H1 (cell line): Measurements from ENCODE around the gene MRS2. TPM values are rescaled to one million over a fixed set of nuclear protein-coding genes. Genes with fewer than 3 reads are reported as not detected.

Experiments used
- CTCF ChIA-PET: fragments of 300-600 bp; sonication (Branson Sonifier 250); formaldehyde crosslinking; loops from one replicate; lab custom pipeline; 2021; ENCODE audit not compliant: partially characterized antibody; lab: Charles Lee
- POLR2A ChIA-PET: fragments of 300-600 bp; sonication (Branson Sonifier 250); formaldehyde crosslinking; loops from one replicate; lab custom pipeline; 2021; ENCODE audit warnings: inconsistent platforms; ENCODE audit not compliant: partially characterized antibody; lab: Charles Lee
- DNase-seq, 2 experiments: peaks; one replicate each; pipeline versions ENCODE4 v3.0.0 to v3.0.0-alpha.2; 2010 to 2022; ENCODE audit warnings: low spot score in 2 of 2, low read depth in 1 of 2, mixed read lengths in 1 of 2
- FAIRE-seq: peaks from 2 replicates; lab custom pipeline; 2011; peaks lifted over from hg19 to GRCh38; lab: Jason Lieb, UNC
- H2AFZ ChIP-seq: 2 replicates; pipeline ENCODE4 v1.8.1; 2012; ENCODE audit warnings: low read length, inconsistent platforms
- H2AK5ac ChIP-seq: 2 replicates; pipeline ENCODE4 v1.6.1; 2013; ENCODE audit warnings: low read depth, low read length
- H2BK120ac ChIP-seq: replicated peaks from 2 replicates; pipeline ENCODE3; 2013; ENCODE audit warnings: low read depth, low read length, inconsistent platforms
- H2BK12ac ChIP-seq: 2 replicates; pipeline ENCODE4 v1.6.1; 2013; ENCODE audit warnings: low read depth, low read length
- H2BK15ac ChIP-seq: 2 replicates; pipeline ENCODE4 v1.6.1; 2013; ENCODE audit warnings: low read length
- H2BK20ac ChIP-seq: 2 replicates; pipeline ENCODE4 v1.6.1; 2013; ENCODE audit warnings: low read length
- H2BK5ac ChIP-seq: 2 replicates; pipeline ENCODE4 v1.6.1; 2013; ENCODE audit warnings: low read depth, low read length
- H3K14ac ChIP-seq: 2 replicates; pipeline ENCODE4 v1.6.1; 2013; ENCODE audit warnings: inconsistent platforms; ENCODE audit not compliant: insufficient read length
- H3K18ac ChIP-seq: 2 replicates; pipeline ENCODE4 v1.6.1; 2013; ENCODE audit warnings: low read length; ENCODE audit errors: extremely low read depth
- H3K23ac ChIP-seq: 2 replicates; pipeline ENCODE4 v1.6.1; 2013; ENCODE audit warnings: inconsistent platforms; ENCODE audit not compliant: insufficient read length
- H3K23me2 ChIP-seq: 2 replicates; pipeline ENCODE4 v1.6.1; 2013; ENCODE audit warnings: low read depth, low read length
- H3K27ac ChIP-seq: 2 replicates; pipeline ENCODE4 v1.6.1; 2011; ENCODE audit warnings: low read depth, low read length, inconsistent platforms
- H3K27me3 ChIP-seq, 4 experiments: replicated peaks in 1 of 4; 1 replicate in 1 of 4; 2 replicates in 3 of 4; pipeline versions ENCODE4 v1.6.1 to v1.8.1; 2011 to 2013; ENCODE audit warnings: low read length in 3 of 4, mild to moderate bottlenecking in 3 of 4, inconsistent platforms in 2 of 4, mixed read lengths in 2 of 4, moderate library complexity in 1 of 4; ENCODE audit not compliant: control insufficient read depth in 3 of 4, insufficient read depth in 3 of 4; ENCODE audit errors: extremely low read depth in 1 of 4
- H3K36me3 ChIP-seq, 4 experiments: 2 replicates each; pipeline versions ENCODE4 v1.6.1 to v1.8.1; 2011 to 2013; ENCODE audit warnings: mild to moderate bottlenecking in 4 of 4, low read length in 3 of 4, moderate library complexity in 2 of 4, control low read depth in 1 of 4, inconsistent platforms in 1 of 4; ENCODE audit not compliant: insufficient read depth in 4 of 4, control insufficient read depth in 2 of 4
- H3K4ac ChIP-seq: replicated peaks from 2 replicates; pipeline ENCODE3; 2013; ENCODE audit warnings: low read length, low read depth, mixed read lengths, inconsistent platforms; ENCODE audit not compliant: insufficient read length
- H3K4me1 ChIP-seq, 4 experiments: replicated peaks in 1 of 4; 1 replicate in 1 of 4; 2 replicates in 3 of 4; pipeline versions ENCODE4 v1.6.1 to v1.8.1; 2011 to 2013; ENCODE audit warnings: low read length in 3 of 4, inconsistent platforms in 2 of 4, mixed read lengths in 1 of 4; ENCODE audit not compliant: insufficient read depth in 4 of 4, control insufficient read depth in 3 of 4
- H3K4me2 ChIP-seq, 2 experiments: 2 replicates each; pipeline versions ENCODE4 v1.6.1 to v1.8.1; 2011 to 2013; ENCODE audit warnings: low read depth in 2 of 2, low read length in 2 of 2, control low read depth in 1 of 2, inconsistent platforms in 1 of 2, mild to moderate bottlenecking in 1 of 2; ENCODE audit not compliant: insufficient read depth in 1 of 2
- H3K4me3 ChIP-seq, 4 experiments: fragments of 200-600, 300-600 bp in 1 of 4; sonication (generic), shearing (Covaris generic), sonication (Bioruptor Twin) in 1 of 4; 2 replicates each; pipeline versions ENCODE4 v1.5.1 to v1.8.1; 2011 to 2016; ENCODE audit warnings: low read length in 4 of 4, low read depth in 3 of 4, control low read depth in 2 of 4, inconsistent platforms in 2 of 4, mild to moderate bottlenecking in 2 of 4, mixed read lengths in 1 of 4, moderate library complexity in 1 of 4; ENCODE audit not compliant: insufficient read depth in 2 of 4; ENCODE audit errors: extremely low read depth in 1 of 4
- H3K56ac ChIP-seq: replicated peaks from 2 replicates; pipeline ENCODE3; 2013; ENCODE audit warnings: low read depth, mild to moderate bottlenecking, mixed read lengths, low read length, inconsistent platforms; ENCODE audit not compliant: insufficient read length
- H3K79me1 ChIP-seq: 2 replicates; pipeline ENCODE4 v1.6.1; 2013; ENCODE audit warnings: low read depth, low read length, control low read depth
- H3K79me2 ChIP-seq, 2 experiments: 2 replicates each; pipeline versions ENCODE4 v1.6.1 to v1.8.1; 2012 to 2013; ENCODE audit warnings: low read length in 2 of 2, mild to moderate bottlenecking in 2 of 2, inconsistent platforms in 1 of 2; ENCODE audit not compliant: insufficient read depth in 2 of 2, control insufficient read depth in 1 of 2
- H3K9ac ChIP-seq, 4 experiments: replicated peaks in 1 of 4; 1 replicate in 1 of 4; 2 replicates in 3 of 4; pipeline versions ENCODE4 v1.6.1 to v1.8.1; 2011 to 2013; ENCODE audit warnings: low read depth in 3 of 4, low read length in 3 of 4, control low read depth in 2 of 4, mild to moderate bottlenecking in 2 of 4, moderate library complexity in 2 of 4, inconsistent platforms in 1 of 4; ENCODE audit errors: extremely low read depth in 1 of 4
- H3K9me3 ChIP-seq, 2 experiments: 2 replicates each; pipeline versions ENCODE4 v1.6.1 to v1.8.1; 2012 to 2013; ENCODE audit warnings: mild to moderate bottlenecking in 2 of 2, moderate library complexity in 2 of 2, control low read depth in 1 of 2, inconsistent platforms in 1 of 2, low read depth in 1 of 2, low read length in 1 of 2, mixed read lengths in 1 of 2; ENCODE audit not compliant: insufficient read depth in 2 of 2
- H4K20me1 ChIP-seq, 2 experiments: replicated peaks in 1 of 2; 2 replicates each; pipeline versions ENCODE3 to v1.8.1; 2011 to 2013; ENCODE audit warnings: inconsistent platforms in 2 of 2, low read length in 2 of 2, mild to moderate bottlenecking in 1 of 2; ENCODE audit not compliant: insufficient read depth in 2 of 2, control insufficient read depth in 1 of 2
- H4K5ac ChIP-seq: 2 replicates; pipeline ENCODE4 v1.6.1; 2013; ENCODE audit warnings: low read length, low read depth, mixed read lengths, inconsistent platforms; ENCODE audit not compliant: insufficient read length
- H4K8ac ChIP-seq: 2 replicates; pipeline ENCODE4 v1.8.0; 2013; ENCODE audit warnings: mild to moderate bottlenecking, moderate library complexity, low read length, inconsistent platforms; ENCODE audit not compliant: insufficient read depth; ENCODE audit errors: extremely low read depth
- H4K91ac ChIP-seq: replicated peaks from 2 replicates; pipeline ENCODE3; 2013; ENCODE audit warnings: low read length, mixed read lengths, inconsistent platforms; ENCODE audit not compliant: insufficient read length
- BRCA1 ChIP-seq: IDR thresholded peaks from 2 replicates; pipeline ENCODE4 v1.6.1; 2012; ENCODE audit warnings: low read depth, low read length, improper control_type of control experiment
- JUND ChIP-seq: IDR thresholded peaks from 2 replicates; pipeline ENCODE4 v1.6.1; 2011; ENCODE audit warnings: mild to moderate bottlenecking, improper control_type of control experiment, low read length
- KDM1A ChIP-seq: fragments of 200-600, 300-600 bp; sonication (generic); IDR thresholded peaks from 2 replicates; pipeline ENCODE4 v1.7.1; 2016; ENCODE audit warnings: mild to moderate bottlenecking, low read length, borderline replicate concordance
- KDM5A ChIP-seq: fragments of 200-600 bp; IDR thresholded peaks from 2 replicates; pipeline ENCODE4 v1.7.1; 2012; ENCODE audit warnings: mild to moderate bottlenecking, low read length, inconsistent platforms, mixed read lengths
- MAFK ChIP-seq: IDR thresholded peaks from 2 replicates; pipeline ENCODE4 v1.6.1; 2012; ENCODE audit warnings: low read depth, mild to moderate bottlenecking, improper control_type of control experiment, low read length
- PHF8 ChIP-seq: fragments of 200-600 bp; sonication (generic); conservative IDR thresholded peaks from 2 replicates; pipeline ENCODE4 v1.7.1; 2012; ENCODE audit warnings: low read depth, mild to moderate bottlenecking, inconsistent platforms, low read length, moderate library complexity
- TBP ChIP-seq: IDR thresholded peaks from 2 replicates; pipeline ENCODE4 v1.6.1; 2011; ENCODE audit warnings: low read depth, low read length, improper control_type of control experiment
- TCF12 ChIP-seq: IDR thresholded peaks from 2 replicates; pipeline ENCODE4 v1.6.1; 2011; ENCODE audit warnings: low read depth, mild to moderate bottlenecking, low read length
- ZNF274 ChIP-seq: IDR thresholded peaks from 2 replicates; pipeline ENCODE4 v1.7.0; 2012; ENCODE audit warnings: low read length, borderline replicate concordance; ENCODE audit errors: extremely low read depth
- WGBS, 2 experiments: shearing (Covaris generic) in 1 of 2; methylation state at CpG; one replicate each; pipeline versions ENCODE4 v1.1.6 to v1.1.7; 2013 to 2015; ENCODE audit warnings: low lambda C conversion rate in 2 of 2, mixed read lengths in 2 of 2, inconsistent platforms in 1 of 2, low coverage in 1 of 2, missing lambda C conversion rate in 1 of 2; ENCODE audit not compliant: insufficient replicate concordance in 2 of 2, insufficient coverage in 1 of 2, insufficient read length in 1 of 2; ENCODE audit errors: extremely low coverage in 1 of 2, missing lambda C conversion rate in 1 of 2; 5-methylcytosine and 5-hydroxymethylcytosine counted together
- polyA plus RNA-seq, 7 experiments: library from polyadenylated mRNA; depleted of rRNA in 3 of 7; stranded (reverse) in 5 of 7; unstranded in 2 of 7; fragments of >200 nt in 5 of 7; fragments of 200-250 nt in 2 of 7; gene quantifications; 1 replicate in 5 of 7; 2 replicates in 1 of 7; 4 replicates in 1 of 7; pipeline versions ENCODE4 v1.2.1 to v1.2.3, GENCODE V29; 2011 to 2013; ENCODE audit warnings: missing spikeins in 2 of 7, mixed read lengths in 2 of 7
- total RNA-seq: library from RNA; stranded (reverse); fragmentation: NEBNext Ultra II Directional; extraction: Animal tissue kit (Norgen Biotek cat#: 25700); gene quantifications from 2 replicates; pipeline ENCODE4 v1.2.1, GENCODE V29; 2021

Gene MRS2
- total and polyA plus RNA-seq, 2 of the 8 experiments (the other 6 are each of a cell fraction or from before 2014, with no cell fraction given), result 51.2 to 67.5 TPM

DNA sequence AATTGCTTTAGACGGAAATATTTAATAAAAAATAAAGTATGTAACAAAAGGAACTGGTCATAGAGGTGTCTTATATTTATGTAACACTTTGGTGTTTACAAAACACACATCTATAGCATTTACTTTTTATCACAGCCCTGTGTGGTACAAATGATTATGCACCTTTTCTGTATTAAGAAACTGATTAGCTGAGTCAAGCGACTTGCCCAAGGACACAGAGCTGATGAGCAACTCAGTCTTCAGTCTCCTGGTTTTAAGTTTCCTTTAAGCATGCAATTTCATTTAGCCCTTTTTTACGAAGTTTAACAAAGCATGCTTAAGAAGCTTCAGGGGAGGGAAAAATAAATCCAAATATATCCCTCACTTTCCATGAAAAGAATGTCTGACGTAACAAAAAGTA is 47.3 kb upstream of the MRS2 start:
- TF ChIP-seq KDM5A (no peak), BRCA1 (no peak), TBP (no peak), ZNF274 (no peak), KDM1A (no peak), PHF8 (no peak), JUND (no peak), MAFK (no peak), TCF12 (no peak)
- FAIRE-seq, result no peak

More for the DNA sequence above, 47.3 kb upstream of the MRS2 start:
- WGBS, 2 experiments, result 85% methylated on average over 4 of the region's 4 CpGs; no CpG with 5 or more reads in 1 of the 2 experiments
- Histone ChIP-seq H2BK20ac (no peak overlapping the region), H3K56ac (no peak overlapping the region), H3K27me3 (no peaks in the 10 kb centered on the region), H3K27ac (no peak overlapping the region), H3K14ac (no peak overlapping the region), H2BK12ac (no peak overlapping the region), H3K79me1 (no peaks in the 10 kb centered on the region), H2AK5ac (no peak overlapping the region), H3K9me3 (no peaks in the 10 kb centered on the region; a peak in 1 of 4 replicates), H3K36me3 (no peaks in the 10 kb centered on the region), H3K23ac (no peak overlapping the region), H3K4me1 (peaks cover 0 to 2% (median 1%) of the 10 kb centered on the region in 4 experiments; a peak in 2 of 7 replicates), H4K5ac (no peak overlapping the region), H3K4ac (no peak overlapping the region), H4K91ac (no peak overlapping the region), H2BK15ac (no peak overlapping the region), H4K8ac (no peak overlapping the region), H3K23me2 (peaks cover 4% of the 10 kb centered on the region), H3K79me2 (no peaks in the 10 kb centered on the region), H3K4me2 (no peak overlapping the region), H4K20me1 (no peaks in the 10 kb centered on the region), H3K18ac (no peak overlapping the region), H3K9ac (no peak overlapping the region), H2BK120ac (no peak overlapping the region), H2BK5ac (no peak overlapping the region), H2AFZ (no peak overlapping the region), H3K4me3 (no peak overlapping the region)
- no peak for DNase-seq
- ChIA-PET POLR2A (interaction anchor here (0.7 kb wide), 1 partner anchor 47 kb away, joined by 3 read pairs; the partner anchor contains the start of gene MRS2), CTCF (interaction anchor here (0.6 to 1.5 kb wide), 3 partner anchors 69 to 267 kb away, joined by 3 to 8 read pairs (median 3); no protein-coding TSS in a partner anchor)
